Mucosa of descending colon (tissue), 3 donors: Measurements from ENCODE around the gene THOC1. TPM values are rescaled to one million over a fixed set of nuclear protein-coding genes. Genes with fewer than 3 reads are reported as not detected.

ENCODE experiments used
- ATAC-seq: fragments of 200-7000 bp; cut with Tn5 transposase; one replicate; pipeline ENCODE4 v1.9.1; 2020; ENCODE audit warnings: mild to moderate bottlenecking, moderate library complexity
- DNase-seq, 3 donors: peaks; one replicate each; pipeline ENCODE4 v3.0.0-alpha.2; 2020
- H3K36me3 ChIP-seq: fragments of 200-600 bp; one replicate; pipeline ENCODE4 v1.8.0; 2021; ENCODE audit warnings: low read depth, mild to moderate bottlenecking
- H3K4me1 ChIP-seq: fragments of 200-600 bp; one replicate; pipeline ENCODE4 v1.8.0; 2021; ENCODE audit warnings: low read depth, mild to moderate bottlenecking
- H3K4me3 ChIP-seq: fragments of 200-600 bp; one replicate; pipeline ENCODE4 v1.8.0; 2021; ENCODE audit warnings: mild to moderate bottlenecking
- H3K9me3 ChIP-seq: fragments of 200-600 bp; one replicate; pipeline ENCODE4 v1.8.0; 2021; ENCODE audit warnings: mild to moderate bottlenecking
- CTCF ChIP-seq: fragments of 200-600 bp; IDR thresholded peaks from one replicate; pipeline ENCODE4 v1.8.0; 2022; ENCODE audit warnings: antibody characterized with exemption, mild to moderate bottlenecking
- intact Hi-C, 2 donors: fragments of 100-400 bp; cut with DNase I in 1 of 2; cut with micrococcal nuclease in 1 of 2; formaldehyde crosslinking; loops; one replicate each; pipeline versions ENCODE4 v1.11.0 to v1.11.1; 2022; cut with DNase I, micrococcal nuclease
- total RNA-seq, 3 donors: library from RNA; stranded (reverse); fragmentation: NEBNext Ultra II Directional in 2 of 3; extraction: Animal tissue kit (Norgen Biotek cat#: 25700) in 2 of 3; gene quantifications; one replicate each; pipeline versions ENCODE4 v1.2.1 to v1.2.4, GENCODE V29; 2021 to 2023
- donor health status: DM: no; HTN: no; CAD: no; lungs with moderate emphysema.
- donor health status: DM: no; HTN: no; CAD: no.
- donor health status: DM: no; HTN: yes; CAD: no.

THOC1 gene
- total RNA-seq, 3 donors from 2014 or later = 25.9 to 32.8 (median 27.6) TPM

DNA sequence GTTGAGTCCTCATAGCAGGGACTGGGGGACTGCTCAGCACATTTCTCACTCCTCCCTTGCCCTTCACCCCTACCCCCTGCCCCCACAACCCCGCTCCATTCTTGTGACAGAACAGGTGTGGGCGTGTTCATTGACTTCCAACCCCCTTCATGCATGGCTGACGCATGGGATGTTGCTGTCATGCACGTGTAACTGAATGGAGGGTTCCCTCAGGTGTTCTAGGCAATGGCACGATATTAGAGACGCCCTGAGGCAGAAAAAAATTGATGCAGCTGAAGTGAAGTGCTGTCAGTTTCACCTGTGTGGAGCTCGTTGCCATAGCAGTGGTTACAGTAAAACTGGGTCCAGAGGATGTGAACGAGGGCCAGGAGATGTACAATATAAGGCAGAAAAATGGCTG is 6.5 kb upstream of the THOC1 start:
- no peaks in the 10 kb centered on the region for H3K4me1 ChIP-seq
- intact Hi-C loops = no loop called here
- H3K36me3 ChIP-seq = no peaks in the 10 kb centered on the region
- DNase-seq (no peak), ATAC-seq (no peak)
- TF ChIP-seq CTCF = no peak
- no peaks in the 10 kb centered on the region for H3K9me3 ChIP-seq
- no peak overlapping the region for H3K4me3 ChIP-seq

DNA sequence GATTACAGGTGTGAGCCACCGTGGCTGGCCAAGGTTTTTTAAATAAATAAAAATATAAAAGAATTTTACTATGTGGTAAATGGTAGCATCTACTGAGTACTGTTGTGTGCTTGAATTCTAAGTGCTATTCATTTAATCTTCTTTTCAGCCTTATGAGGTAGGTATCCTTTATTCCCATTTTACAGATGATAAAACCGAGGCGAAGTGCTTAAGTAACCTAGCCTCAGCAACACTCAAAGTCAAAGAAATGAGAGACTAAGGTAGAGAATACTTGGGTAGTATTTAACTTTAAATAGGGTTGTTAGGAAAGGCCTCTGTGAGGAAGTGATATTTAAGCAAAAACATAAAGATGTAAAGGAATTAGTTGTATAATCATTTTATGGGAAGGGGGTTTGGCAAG is 5.7 kb upstream of the THOC1 start:
- Histone ChIP-seq H3K36me3 (no peaks in the 10 kb centered on the region), H3K4me3 (no peak overlapping the region), H3K9me3 (no peaks in the 10 kb centered on the region), H3K4me1 (peaks cover 6% of the 10 kb centered on the region)
- TF ChIP-seq CTCF = no peak
- DNase-seq (no peak), ATAC-seq (no peak)
- intact Hi-C loops = no loop called here

DNA sequence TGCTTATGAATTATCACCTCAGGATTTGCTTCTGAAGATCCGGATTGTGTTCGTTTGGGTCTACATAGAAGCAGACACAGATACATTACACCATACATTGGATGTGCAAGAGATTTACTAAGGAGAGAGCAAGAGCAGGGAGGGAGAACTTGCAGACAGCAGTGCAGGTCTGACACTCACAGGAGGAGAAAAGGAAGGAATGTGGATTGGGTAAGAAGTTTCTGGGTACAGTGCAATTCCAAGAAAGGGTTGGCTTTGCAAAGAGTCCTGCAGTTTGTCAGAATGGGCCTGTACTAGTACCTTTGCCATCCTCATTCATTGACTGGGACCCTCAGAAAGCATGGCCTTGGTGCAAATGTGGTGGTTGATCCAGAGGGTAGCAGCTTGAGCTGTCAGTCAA is 4.8 kb upstream of the THOC1 start:
- intact Hi-C loops = no loop called here

GRCh38 chr18:269480-270095 is 1.7 kb upstream of the THOC1 start:
- Histone ChIP-seq H3K4me1 (peaks cover 6% of the 10 kb centered on the region), H3K4me3 (no peak overlapping the region), H3K9me3 (no peaks in the 10 kb centered on the region), H3K36me3 (no peaks in the 10 kb centered on the region)
- no peak for DNase-seq
- ATAC-seq = no peak
- no peak for TF ChIP-seq CTCF
- intact Hi-C loops = no loop called here

More for the DNA sequence above, 4.8 kb upstream of the THOC1 start:
- Histone ChIP-seq H3K36me3 (no peaks in the 10 kb centered on the region), H3K9me3 (no peaks in the 10 kb centered on the region), H3K4me3 (no peak overlapping the region), H3K4me1 (peaks cover 6% of the 10 kb centered on the region)
- TF ChIP-seq CTCF = no peak
- ATAC-seq (no peak), DNase-seq (no peak)

GRCh38 chr18:267380-267687 is 513 bp downstream of the THOC1 start:
- Histone ChIP-seq H3K9me3 (no peaks in the 10 kb centered on the region), H3K36me3 (no peaks in the 10 kb centered on the region), H3K4me1 (peaks cover 6% of the 10 kb centered on the region), H3K4me3 (peak overlapping the region; percentile 75)
- TF ChIP-seq CTCF = no peak
- no peak for DNase-seq
- peak; percentile 37 for ATAC-seq
- intact Hi-C loops = no loop called here
